Endothelial cell of umbilical vein (primary cell): ENCODE measurements around the gene SERINC1. TPM values are rescaled to one million over a fixed set of nuclear protein-coding genes. Genes with fewer than 3 reads are reported as not detected.

Experiments used
- BruUV-seq: library from RNA; stranded (reverse); fragments of 400-500 nt; replicated peaks from 2 replicates; lab custom pipeline; 2021; lab: Mats Ljungman, UMichigan
- CTCF ChIA-PET: fragments of 300-600, 350-600 bp; sonication (Branson Sonifier 250); formaldehyde crosslinking; loops from one replicate; lab custom pipeline; 2021; ENCODE audit warnings: antibody characterized with exemption, inconsistent platforms; lab: Charles Lee
- POLR2A ChIA-PET: fragments of 300-600, 350-600 bp; sonication (Branson Sonifier 250); formaldehyde crosslinking; loops from one replicate; lab custom pipeline; 2021; ENCODE audit warnings: antibody characterized with exemption, inconsistent platforms; lab: Charles Lee
- DNase-seq: peaks from one replicate; pipeline ENCODE4 v3.0.0-alpha.2; 2011; ENCODE audit warnings: low read depth, low spot score
- FAIRE-seq: peaks from 2 replicates; lab custom pipeline; 2011; peaks lifted over from hg19 to GRCh38; lab: Jason Lieb, UNC
- H2AFZ ChIP-seq: 2 replicates; pipeline ENCODE4 v1.6.0; 2012; ENCODE audit warnings: low read depth, low read length, control low read depth, inconsistent platforms
- H3K27ac ChIP-seq: 2 replicates; pipeline ENCODE4 v1.5.1; 2011; ENCODE audit warnings: low read depth, mild to moderate bottlenecking, control low read depth, low read length, moderate library complexity; ENCODE audit not compliant: insufficient read depth
- H3K27me3 ChIP-seq, 2 experiments: 2 replicates each; pipeline versions ENCODE4 v1.6.0 to v1.6.1; 2011; ENCODE audit warnings: low read length in 2 of 2, mixed read lengths in 1 of 2; ENCODE audit not compliant: control insufficient read depth in 2 of 2, insufficient read depth in 2 of 2
- H3K36me3 ChIP-seq, 2 experiments: 2 replicates in 1 of 2; 3 replicates in 1 of 2; pipeline ENCODE4 v1.5.1; 2011; ENCODE audit warnings: low read length in 2 of 2, mild to moderate bottlenecking in 1 of 2, moderate library complexity in 1 of 2; ENCODE audit not compliant: control insufficient read depth in 2 of 2, insufficient read depth in 2 of 2; ENCODE audit errors: extremely low read depth in 1 of 2
- H3K4me1 ChIP-seq: 3 replicates; pipeline ENCODE4 v1.5.1; 2011; ENCODE audit warnings: mild to moderate bottlenecking, low read length; ENCODE audit not compliant: control insufficient read depth, insufficient read depth; ENCODE audit errors: extremely low read depth
- H3K4me2 ChIP-seq: 2 replicates; pipeline ENCODE4 v1.6.1; 2011; ENCODE audit warnings: low read length, control low read depth, mixed read lengths; ENCODE audit not compliant: insufficient read depth
- H3K4me3 ChIP-seq, 3 experiments: fragments of 200-600 bp in 1 of 3; sonication (generic), shearing (Covaris generic) in 1 of 3; replicated peaks in 1 of 3; 2 replicates each; pipeline ENCODE4 v1.5.1; 2011 to 2016; ENCODE audit warnings: control low read depth in 3 of 3, low read length in 3 of 3, mild to moderate bottlenecking in 2 of 3, inconsistent platforms in 1 of 3, low read depth in 1 of 3, moderate library complexity in 1 of 3; ENCODE audit not compliant: insufficient read depth in 1 of 3
- H3K79me2 ChIP-seq: 2 replicates; pipeline ENCODE4 v1.6.0; 2012; ENCODE audit warnings: low read length, inconsistent platforms; ENCODE audit not compliant: control insufficient read depth, insufficient read depth
- H3K9ac ChIP-seq: replicated peaks from 2 replicates; pipeline ENCODE3; 2011; ENCODE audit warnings: low read length, control low read depth; ENCODE audit not compliant: insufficient read depth; ENCODE audit errors: extremely low read depth
- H3K9me1 ChIP-seq: replicated peaks from 3 replicates; pipeline ENCODE4 v1.6.0; 2011; ENCODE audit warnings: mild to moderate bottlenecking, low read length; ENCODE audit not compliant: control insufficient read depth, insufficient read depth; ENCODE audit errors: extremely low read depth
- H3K9me3 ChIP-seq: replicated peaks from 2 replicates; pipeline ENCODE4 v1.5.1; 2012; ENCODE audit warnings: low read length, inconsistent platforms; ENCODE audit not compliant: control insufficient read depth, insufficient read depth
- H4K20me1 ChIP-seq: replicated peaks from 2 replicates; pipeline ENCODE3; 2011; ENCODE audit warnings: mild to moderate bottlenecking, low read length; ENCODE audit not compliant: control insufficient read depth, insufficient read depth; ENCODE audit errors: extremely low read depth
- CTCF ChIP-seq, 2 donors: IDR thresholded peaks; 1 replicate in 1 of 2; 2 replicates in 1 of 2; pipeline ENCODE4 v1.5.1; 2011; ENCODE audit warnings: low read length in 2 of 2, mild to moderate bottlenecking in 2 of 2, moderate library complexity in 2 of 2, control low read depth in 1 of 2, inconsistent platforms in 1 of 2, low read depth in 1 of 2; ENCODE audit not compliant: insufficient read depth in 1 of 2; ENCODE audit errors: extremely low read depth in 1 of 2
- EZH2 ChIP-seq: IDR thresholded peaks from 2 replicates; pipeline ENCODE4 v1.6.1; 2012; ENCODE audit warnings: borderline replicate concordance, low read depth, mild to moderate bottlenecking, moderate library complexity, low read length, inconsistent platforms; ENCODE audit not compliant: severe bottlenecking
- FOS ChIP-seq: IDR thresholded peaks from 2 replicates; pipeline ENCODE4 v1.6.1; 2011; ENCODE audit warnings: mild to moderate bottlenecking, low read length, moderate library complexity, borderline replicate concordance; ENCODE audit not compliant: insufficient read depth
- GATA2 ChIP-seq: IDR thresholded peaks from 2 replicates; pipeline ENCODE4 v1.7.0; 2011; ENCODE audit warnings: low read depth, mild to moderate bottlenecking, moderate library complexity, mixed read lengths, low read length; ENCODE audit not compliant: insufficient read length, insufficient read depth
- JUN ChIP-seq: IDR thresholded peaks from 2 replicates; pipeline ENCODE4 v1.6.1; 2011; ENCODE audit warnings: borderline replicate concordance, low read depth; ENCODE audit not compliant: insufficient read length, insufficient read depth
- MAX ChIP-seq: IDR thresholded peaks from 2 replicates; pipeline ENCODE4 v1.6.1; 2011; ENCODE audit not compliant: insufficient read depth, insufficient read length
- MYC ChIP-seq: IDR thresholded peaks from one replicate; pipeline ENCODE4 v1.6.1; 2011; ENCODE audit warnings: mild to moderate bottlenecking, low read depth, low read length
- POLR2A ChIP-seq: IDR thresholded peaks from 2 replicates; pipeline ENCODE4 v1.6.1; 2012; ENCODE audit warnings: low read depth, mild to moderate bottlenecking, control low read depth, low read length
- POLR2AphosphoS5 ChIP-seq: IDR thresholded peaks from 2 replicates; pipeline ENCODE4 v1.6.1; 2012; ENCODE audit warnings: low read depth, mild to moderate bottlenecking, control low read depth, low read length, moderate library complexity; ENCODE audit not compliant: insufficient read depth
- dilution Hi-C: fragments of 300-500 bp; cut with MboI; formaldehyde crosslinking; loops from one replicate; pipeline ENCODE4 v1.15.0; 2019; ENCODE audit warnings: low sequenced_read_pairs; ENCODE audit not compliant: extremely low pct_ligation_motif_present
- intact Hi-C: fragments of 100-400 bp; cut with micrococcal nuclease; formaldehyde crosslinking; loops from one replicate; pipeline ENCODE4 v1.10.0; 2022
- polyA plus RNA-seq, 4 experiments: library from polyadenylated mRNA; depleted of rRNA in 3 of 4; stranded (reverse) in 3 of 4; unstranded in 1 of 4; fragments of >200 nt; gene quantifications; 2 replicates each; pipeline versions ENCODE4 v1.2.1 to v1.2.3, GENCODE V29; 2011 to 2012; ENCODE audit warnings: missing spikeins in 1 of 4
- total RNA-seq: library from RNA; stranded (reverse); gene quantifications from 2 replicates; pipeline ENCODE4 v1.2.3, GENCODE V29; 2021

SERINC1 gene
- total and polyA plus RNA-seq, 2 donors (not counting 3 experiments of a cell fraction or from before 2014, with no cell fraction given), result 40.4 to 76.5 TPM

- Histone ChIP-seq H2AFZ (no peak overlapping the region), H3K9ac (no peak overlapping the region), H4K20me1 (no peaks in the 10 kb centered on the region), H3K4me2 (no peak overlapping the region), H3K27ac (no peak overlapping the region), H3K4me1 (no peaks in the 10 kb centered on the region), H3K9me3 (no peaks in the 10 kb centered on the region), H3K9me1 (peaks cover 3% of the 10 kb centered on the region), H3K27me3 (no peaks in the 10 kb centered on the region), H3K4me3 (no peak overlapping the region), H3K79me2 (no peaks in the 10 kb centered on the region), H3K36me3 (no peaks in the 10 kb centered on the region)
- intact Hi-C loops, result no loop called here
- FAIRE-seq (no peak), DNase-seq (no peak)
- ChIA-PET POLR2A (no interaction called here), CTCF (interaction anchor here (0.7 to 2.5 kb wide), 3 partner anchors 9 to 49 kb away, joined by 4 to 16 read pairs (median 4); no protein-coding TSS in a partner anchor)
- dilution Hi-C loops, result no loop called here
- BruUV-seq, result no TSS peak
- TF ChIP-seq FOS (no peak), EZH2 (no peak), POLR2A (no peak), MYC (no peak), JUN (no peak), MAX (no peak), POLR2AphosphoS5 (no peak), GATA2 (no peak), CTCF (IDR thresholded peaks at IDR 0.05; ENCODE audit: extremely low read depth in 1 of 2, insufficient read depth in 1 of 2, low read depth in 1 of 2, low read length in 2 of 2) (no peak)
Measured at GRCh38 chr6:122482750-122483080, 11.1 kb upstream of the SERINC1 start.
